ENCODE measurements around the gene MSANTD3.

GRCh38 chr9:100452894-100453293, 26.0 kb downstream of the MSANTD3 start:
- TF ChIP-seq CTCF (IDR thresholded peaks at IDR 0.05): no peak
- TF ChIP-seq EP300 (IDR thresholded peaks at IDR 0.05): no peak
- no peak for TF ChIP-seq POLR2AphosphoS5 (IDR thresholded peaks at IDR 0.05)
